Breast epithelium (tissue), 3 donors: Measurements from ENCODE around the gene KCNE4.

Experiments
- POLR2A ChIP-seq: fragments of 450-650 bp; IDR thresholded peaks from one replicate; pipeline ENCODE4 v1.6.1; 2016; ENCODE audit warnings: antibody characterized with exemption, mild to moderate bottlenecking, moderate library complexity
- POLR2AphosphoS5 ChIP-seq, 3 donors: sonication (generic); formaldehyde crosslinking; IDR thresholded peaks; one replicate each; pipeline ENCODE4 v1.6.1; 2017; ENCODE audit warnings: antibody characterized with exemption in 3 of 3
- TF ChIP-seq, protein P1 (sequence below), 3 donors: fragments of 450-650 bp; IDR thresholded peaks; one replicate each; pipeline ENCODE4 v1.5.1; 2016 to 2017; ENCODE audit warnings: antibody characterized with exemption in 3 of 3, mild to moderate bottlenecking in 3 of 3, moderate library complexity in 3 of 3

GRCh38 chr2:223044092-223044836 is 7.7 kb upstream of the KCNE4 start:
- TF ChIP-seq POLR2A (no peak), POLR2AphosphoS5 (IDR thresholded peaks at IDR 0.05) (no peak)
- TF ChIP-seq, protein P1, sequence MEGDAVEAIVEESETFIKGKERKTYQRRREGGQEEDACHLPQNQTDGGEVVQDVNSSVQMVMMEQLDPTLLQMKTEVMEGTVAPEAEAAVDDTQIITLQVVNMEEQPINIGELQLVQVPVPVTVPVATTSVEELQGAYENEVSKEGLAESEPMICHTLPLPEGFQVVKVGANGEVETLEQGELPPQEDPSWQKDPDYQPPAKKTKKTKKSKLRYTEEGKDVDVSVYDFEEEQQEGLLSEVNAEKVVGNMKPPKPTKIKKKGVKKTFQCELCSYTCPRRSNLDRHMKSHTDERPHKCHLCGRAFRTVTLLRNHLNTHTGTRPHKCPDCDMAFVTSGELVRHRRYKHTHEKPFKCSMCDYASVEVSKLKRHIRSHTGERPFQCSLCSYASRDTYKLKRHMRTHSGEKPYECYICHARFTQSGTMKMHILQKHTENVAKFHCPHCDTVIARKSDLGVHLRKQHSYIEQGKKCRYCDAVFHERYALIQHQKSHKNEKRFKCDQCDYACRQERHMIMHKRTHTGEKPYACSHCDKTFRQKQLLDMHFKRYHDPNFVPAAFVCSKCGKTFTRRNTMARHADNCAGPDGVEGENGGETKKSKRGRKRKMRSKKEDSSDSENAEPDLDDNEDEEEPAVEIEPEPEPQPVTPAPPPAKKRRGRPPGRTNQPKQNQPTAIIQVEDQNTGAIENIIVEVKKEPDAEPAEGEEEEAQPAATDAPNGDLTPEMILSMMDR (IDR thresholded peaks at IDR 0.05), result no peak
